ENCODE data around the gene GRPEL2. TPM values are rescaled to one million over a fixed set of nuclear protein-coding genes. Genes with fewer than 3 reads are reported as not detected.
A peak's percentile ranks its signal among the peaks of the same experiment; 100 is the strongest.

The GRPEL2 gene
- total and polyA plus RNA-seq, 3 donors from 2014 or later = 11.6 to 14.3 (median 13.3) TPM

DNA sequence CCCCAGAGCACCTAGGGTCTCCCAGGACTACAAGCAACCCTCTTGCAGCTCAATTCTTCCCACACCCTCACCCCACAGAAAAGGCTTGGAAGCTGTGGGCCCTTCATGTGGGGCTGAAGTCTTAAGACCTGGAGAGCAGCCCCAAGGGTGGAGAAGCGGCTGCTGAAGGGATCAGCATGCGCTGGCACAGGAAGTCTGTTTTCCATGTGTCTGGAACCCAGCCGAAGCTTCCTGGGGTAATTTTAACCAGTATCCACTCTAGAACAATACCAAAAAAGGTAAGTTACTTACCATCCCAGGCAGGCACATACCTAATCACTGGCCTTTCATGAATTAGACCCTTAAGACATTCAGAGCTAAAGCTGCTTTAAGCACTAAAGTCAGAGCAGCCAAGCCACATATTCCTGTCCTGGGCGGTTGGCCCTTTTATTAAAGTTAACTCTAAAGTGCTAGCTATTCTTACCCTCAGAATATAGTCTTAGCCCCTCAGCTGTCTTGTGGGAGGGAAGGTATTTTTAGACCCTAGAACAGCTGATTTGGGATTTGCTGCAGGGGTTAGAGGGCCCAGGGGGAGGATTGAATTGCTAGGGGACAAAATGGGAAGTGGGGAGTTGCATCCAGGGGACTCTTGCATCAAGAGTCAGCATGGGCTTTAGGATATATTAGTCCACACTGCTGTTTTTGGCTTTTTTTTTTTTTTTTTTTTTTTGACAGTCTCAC, 26.9 kb downstream of the GRPEL2 start:
- H3K27ac ChIP-seq = peak overlapping the region in 1 of 2 donors; percentile 37
- H3K4me1 ChIP-seq = peaks cover 9% of the 10 kb centered on the region
- WGBS, 2 donors = 65 to 78% methylated on average over 2 to 4 of the region's 4 CpGs
- no peak overlapping the region for H3K4me3 ChIP-seq
- intact Hi-C loops (cut with DNase I; ENCODE audit: low total_unique reads) = no loop called here
- no peak for TF ChIP-seq CTCF (IDR thresholded peaks at IDR 0.05)
- no peak for TF ChIP-seq POLR2A (IDR thresholded peaks at IDR 0.05)
- DNase-seq = peak; percentile 1
- no peaks in the 10 kb centered on the region for H3K36me3 ChIP-seq (ENCODE audit: low read depth, missing control alignments)
- no peaks in the 10 kb centered on the region for H3K9me3 ChIP-seq
- no peaks in the 10 kb centered on the region for H3K27me3 ChIP-seq

GRCh38 chr5:149372932-149373331, 27.6 kb downstream of the GRPEL2 start:
- peak; percentile 1 for DNase-seq
- peaks cover 7% of the 10 kb centered on the region for H3K4me1 ChIP-seq
- intact Hi-C loops (cut with DNase I; ENCODE audit: low total_unique reads) = no loop called here
- WGBS, 2 donors = 84 to 98% methylated on average over 3 of the region's 3 CpGs
- H3K9me3 ChIP-seq = no peaks in the 10 kb centered on the region
- no peaks in the 10 kb centered on the region for H3K36me3 ChIP-seq (ENCODE audit: low read depth, missing control alignments)
- TF ChIP-seq POLR2A (IDR thresholded peaks at IDR 0.05) (no peak), CTCF (IDR thresholded peaks at IDR 0.05) (no peak)
- no peaks in the 10 kb centered on the region for H3K27me3 ChIP-seq
- no peak overlapping the region for H3K27ac ChIP-seq
- no peak overlapping the region for H3K4me3 ChIP-seq

- peaks cover 21% of the 10 kb centered on the region for H3K4me1 ChIP-seq
- no peak for TF ChIP-seq CTCF (IDR thresholded peaks at IDR 0.05)
- no peak for TF ChIP-seq POLR2A (IDR thresholded peaks at IDR 0.05)
- no peak overlapping the region for H3K4me3 ChIP-seq
- no peaks in the 10 kb centered on the region for H3K36me3 ChIP-seq (ENCODE audit: low read depth, missing control alignments)
- H3K27me3 ChIP-seq = no peaks in the 10 kb centered on the region
- DNase-seq = no peak
- H3K9me3 ChIP-seq = no peaks in the 10 kb centered on the region
- intact Hi-C loops (cut with DNase I; ENCODE audit: low total_unique reads) = no loop called here
- 89 to 91% methylated on average over 13 to 20 of the region's 20 CpGs for WGBS, 2 donors
- no peak overlapping the region for H3K27ac ChIP-seq
Observed at GRCh38 chr5:149374303-149374702, 29.0 kb downstream of the GRPEL2 start.

- peaks cover 26% of the 10 kb centered on the region for H3K4me1 ChIP-seq
- no peaks in the 10 kb centered on the region for H3K27me3 ChIP-seq
- H3K4me3 ChIP-seq = no peak overlapping the region
- no peak for DNase-seq
- no peak overlapping the region for H3K27ac ChIP-seq
- intact Hi-C loops (cut with DNase I; ENCODE audit: low total_unique reads) = no loop called here
- H3K9me3 ChIP-seq = no peaks in the 10 kb centered on the region
- 74 to 80% methylated on average over 3 of the region's 3 CpGs for WGBS, 2 donors
- no peaks in the 10 kb centered on the region for H3K36me3 ChIP-seq (ENCODE audit: low read depth, missing control alignments)
- TF ChIP-seq CTCF (IDR thresholded peaks at IDR 0.05) (no peak), POLR2A (IDR thresholded peaks at IDR 0.05) (no peak)
Observed at GRCh38 chr5:149374801-149375200, 29.5 kb downstream of the GRPEL2 start.

- Histone ChIP-seq H3K9me3 (no peaks in the 10 kb centered on the region), H3K36me3 (ENCODE audit: low read depth, missing control alignments) (no peaks in the 10 kb centered on the region), H3K27ac (no peak overlapping the region), H3K27me3 (no peaks in the 10 kb centered on the region), H3K4me1 (peaks cover 30% of the 10 kb centered on the region), H3K4me3 (no peak overlapping the region)
- intact Hi-C loops (cut with DNase I; ENCODE audit: low total_unique reads) = no loop called here
- DNase-seq = no peak
- no peak for TF ChIP-seq CTCF (IDR thresholded peaks at IDR 0.05)
- no peak for TF ChIP-seq POLR2A (IDR thresholded peaks at IDR 0.05)
- 90 to 91% methylated on average over 6 of the region's 6 CpGs for WGBS, 2 donors
Observed at GRCh38 chr5:149375434-149375833, 30.1 kb downstream of the GRPEL2 start.
